Sigmoid colon (tissue), 7 donors: ENCODE data around the gene KRTAP10-4. TPM values are rescaled to one million over a fixed set of nuclear protein-coding genes. Genes with fewer than 3 reads are reported as not detected.

ENCODE experiments used
- DNase-seq: peaks from one replicate; pipeline ENCODE4 v3.0.0-alpha.2; 2019
- H3K27ac ChIP-seq, 4 donors: fragments of 200-600 bp; sonication (generic); one replicate each; pipeline ENCODE4 v1.5.1; 2016 to 2019; ENCODE audit warnings: mild to moderate bottlenecking in 1 of 4
- H3K27me3 ChIP-seq, 3 donors: fragments of 200-600 bp; sonication (generic); one replicate each; pipeline ENCODE4 v1.5.1; 2019; ENCODE audit warnings: mild to moderate bottlenecking in 1 of 3
- H3K36me3 ChIP-seq, 4 donors: fragments of 200-600 bp; sonication (generic); one replicate each; pipeline ENCODE4 v1.5.1; 2016 to 2019
- H3K4me1 ChIP-seq, 4 donors: fragments of 200-600 bp; sonication (generic); one replicate each; pipeline ENCODE4 v1.5.1; 2017 to 2019
- H3K4me3 ChIP-seq, 4 donors: fragments of 200-600 bp; sonication (generic); one replicate each; pipeline ENCODE4 v1.5.1; 2017 to 2019; ENCODE audit warnings: mild to moderate bottlenecking in 2 of 4, moderate library complexity in 1 of 4
- H3K9me3 ChIP-seq, 4 donors: fragments of 200-600 bp in 3 of 4; sonication (generic) in 3 of 4; one replicate each; pipeline versions ENCODE4 v1.5.1 to v1.6.1; 2013 to 2019
- CTCF ChIP-seq, 4 experiments: fragments of 450-650 bp in 3 of 4; fragments of 200-600 bp in 1 of 4; IDR thresholded peaks; one replicate each; pipeline ENCODE4 v1.5.1; 2016 to 2019; ENCODE audit warnings: antibody characterized with exemption in 4 of 4, mild to moderate bottlenecking in 3 of 4, moderate library complexity in 2 of 4
- EP300 ChIP-seq, 4 donors: sonication (generic); formaldehyde crosslinking; IDR thresholded peaks; one replicate each; pipeline ENCODE4 v1.6.1; 2017; ENCODE audit warnings: antibody characterized with exemption in 4 of 4
- POLR2A ChIP-seq, 2 donors: fragments of 450-650 bp; IDR thresholded peaks; one replicate each; pipeline ENCODE4 v1.6.1; 2016; ENCODE audit warnings: antibody characterized with exemption in 2 of 2, mild to moderate bottlenecking in 2 of 2, moderate library complexity in 2 of 2
- POLR2AphosphoS5 ChIP-seq, 4 donors: sonication (generic); formaldehyde crosslinking; IDR thresholded peaks; one replicate each; pipeline ENCODE4 v1.6.1; 2017; ENCODE audit warnings: antibody characterized with exemption in 4 of 4
- WGBS, 2 donors: extraction: QIAGEN DNeasy Blood & Tissue Kit; methylation state at CpG; one replicate each; pipeline ENCODE4 v1.1.7; 2013; 5-methylcytosine and 5-hydroxymethylcytosine counted together
- intact Hi-C: fragments of 100-400 bp; cut with DNase I; formaldehyde crosslinking; loops from one replicate; pipeline ENCODE4 v1.15.1; 2023
- polyA plus RNA-seq, 3 donors: library from polyadenylated mRNA; stranded (reverse); fragments of 200-250 nt; gene quantifications; one replicate each; pipeline ENCODE4 v1.2.3, GENCODE V29; 2013
- total RNA-seq, 4 donors: library from RNA; depleted of rRNA; stranded (reverse); fragments of >200 nt; gene quantifications; one replicate each; pipeline ENCODE4 v1.1.0, GENCODE V29; 2016
- donor health status: healthy with polysubstance abuse.
- donor health status: Bipolar disorder and iron deficiency.
- donor health status: healthy.

Gene KRTAP10-4
- total and polyA plus RNA-seq, 7 donors: not detected

- no peaks in the 10 kb centered on the region for H3K36me3 ChIP-seq
- DNase-seq: no peak
- H3K27ac ChIP-seq: no peak overlapping the region
- peaks cover 0 to 6% (median 2%) of the 10 kb centered on the region in 4 donors for H3K9me3 ChIP-seq
- H3K4me3 ChIP-seq: no peak overlapping the region
- WGBS, 2 donors: 86 to 89% methylated on average over 20 of the region's 20 CpGs
- intact Hi-C loops: no loop called here
- H3K27me3 ChIP-seq: peaks cover 0 to 14% (median 0%) of the 10 kb centered on the region in 3 donors
- H3K4me1 ChIP-seq: no peaks in the 10 kb centered on the region
- TF ChIP-seq POLR2AphosphoS5 (IDR thresholded peaks at IDR 0.05) (no peak), EP300 (IDR thresholded peaks at IDR 0.05) (no peak), POLR2A (IDR thresholded peaks at IDR 0.05) (no peak), CTCF (IDR thresholded peaks at IDR 0.05) (no peak)
These were observed 1.9 kb downstream of the KRTAP10-4 start for GRCh38 chr21:44575307-44576024.

GRCh38 chr21:44576025-44576420 lies 2.5 kb downstream of the KRTAP10-4 start:
- Histone ChIP-seq H3K27ac (no peak overlapping the region), H3K4me3 (no peak overlapping the region), H3K4me1 (no peaks in the 10 kb centered on the region), H3K36me3 (no peaks in the 10 kb centered on the region), H3K9me3 (peaks cover 0 to 9% (median 2%) of the 10 kb centered on the region in 4 donors), H3K27me3 (peaks cover 0 to 14% (median 0%) of the 10 kb centered on the region in 3 donors)
- intact Hi-C loops: no loop called here
- TF ChIP-seq POLR2AphosphoS5 (IDR thresholded peaks at IDR 0.05) (no peak), CTCF (IDR thresholded peaks at IDR 0.05) (no peak), POLR2A (IDR thresholded peaks at IDR 0.05) (no peak), EP300 (IDR thresholded peaks at IDR 0.05) (no peak)
- no peak for DNase-seq
- WGBS, 2 donors: 50 to 82% methylated on average over 10 of the region's 10 CpGs

DNA sequence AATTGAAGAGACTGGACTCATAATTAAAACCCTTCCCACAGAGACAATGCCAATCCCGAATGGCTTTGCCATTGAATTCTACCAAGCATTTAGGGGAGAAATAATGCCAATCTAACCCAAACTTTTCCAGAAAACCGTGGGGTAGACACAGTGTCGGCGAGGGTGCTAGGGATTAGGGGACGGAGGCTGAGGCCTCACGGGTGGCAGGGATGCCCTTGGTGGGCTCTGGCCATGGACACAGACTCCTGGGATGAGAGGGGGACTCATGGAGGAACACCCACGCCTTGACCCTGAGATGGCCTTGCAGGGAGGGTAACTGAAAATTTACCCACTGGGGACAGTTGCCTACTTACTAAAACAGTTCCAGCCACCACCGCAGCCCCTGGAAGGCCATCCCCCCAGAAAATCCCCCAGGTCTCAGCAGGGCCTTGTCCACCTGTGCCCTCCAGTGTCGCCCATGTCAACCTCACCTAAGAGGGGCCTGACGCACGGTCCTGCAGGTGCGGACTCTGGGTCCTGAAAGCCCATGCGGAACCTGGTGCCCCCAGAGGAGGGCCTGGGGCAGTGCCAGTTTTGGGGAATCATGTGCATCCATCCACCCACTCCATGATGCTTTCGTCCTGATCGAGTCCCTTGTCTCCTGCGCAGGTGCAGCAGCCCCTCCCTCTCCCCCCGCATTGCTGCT lies 5.0 kb downstream of the KRTAP10-4 start:
- H3K4me1 ChIP-seq: no peaks in the 10 kb centered on the region
- WGBS, 2 donors: 95% methylated on average over 17 of the region's 17 CpGs
- no peaks in the 10 kb centered on the region for H3K36me3 ChIP-seq
- peaks cover 0 to 6% (median 2%) of the 10 kb centered on the region in 3 donors for H3K27me3 ChIP-seq
- no peak overlapping the region for H3K4me3 ChIP-seq
- TF ChIP-seq POLR2A (IDR thresholded peaks at IDR 0.05): no peak
- TF ChIP-seq POLR2AphosphoS5 (IDR thresholded peaks at IDR 0.05): no peak
- TF ChIP-seq CTCF (IDR thresholded peaks at IDR 0.05): no peak
- TF ChIP-seq EP300 (IDR thresholded peaks at IDR 0.05): no peak
- DNase-seq: no peak
- H3K9me3 ChIP-seq: peaks cover 0 to 10% (median 4%) of the 10 kb centered on the region in 4 donors
- intact Hi-C loops: no loop called here
- no peak overlapping the region for H3K27ac ChIP-seq

- no peak overlapping the region for H3K4me3 ChIP-seq
- DNase-seq: no peak
- H3K27ac ChIP-seq: no peak overlapping the region
- WGBS, 2 donors: 74 to 79% methylated on average over 22 of the region's 22 CpGs
- peaks cover 0 to 10% (median 4%) of the 10 kb centered on the region in 4 donors for H3K9me3 ChIP-seq
- H3K36me3 ChIP-seq: no peaks in the 10 kb centered on the region
- H3K4me1 ChIP-seq: no peaks in the 10 kb centered on the region
- intact Hi-C loops: no loop called here
- peaks cover 0 to 7% (median 6%) of the 10 kb centered on the region in 3 donors for H3K27me3 ChIP-seq
- no peak for TF ChIP-seq POLR2A (IDR thresholded peaks at IDR 0.05)
- TF ChIP-seq CTCF (IDR thresholded peaks at IDR 0.05): no peak
- no peak for TF ChIP-seq EP300 (IDR thresholded peaks at IDR 0.05)
- no peak for TF ChIP-seq POLR2AphosphoS5 (IDR thresholded peaks at IDR 0.05)
These were observed 5.7 kb downstream of the KRTAP10-4 start for GRCh38 chr21:44579056-44579832.
